ENCODE measurements around the gene SYNCRIP.

The SYNCRIP gene

DNA sequence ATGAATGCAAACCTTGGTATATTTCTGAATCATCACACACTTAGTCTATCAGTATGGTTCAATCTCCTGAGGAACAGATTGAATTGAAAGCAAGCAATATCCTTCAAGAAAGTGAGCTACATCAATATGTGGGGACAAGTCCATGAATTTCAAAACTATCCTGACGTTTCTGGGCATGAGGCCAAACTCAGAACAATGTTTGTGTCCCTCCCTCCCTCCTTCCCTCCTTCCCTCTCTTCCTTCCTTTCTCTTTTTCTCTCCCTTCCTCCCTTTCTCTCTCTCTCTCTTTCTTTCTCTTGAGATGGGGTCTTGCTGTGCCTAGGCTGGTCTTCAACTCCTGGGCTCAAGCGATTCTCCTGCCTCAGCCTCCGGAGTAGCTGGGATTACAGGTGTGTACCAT lies 27.9 kb upstream of the SYNCRIP start:
- Histone ChIP-seq H3K4me3 (ENCODE audit: insufficient read depth, low read depth, low read length, poor library complexity, severe bottlenecking) (no peak overlapping the region), H3K27ac (ENCODE audit: insufficient read depth, low read length, poor library complexity, severe bottlenecking) (peak overlapping the region; percentile 67), H3K4me1 (ENCODE audit: control insufficient read depth, insufficient read depth, low read length, poor library complexity, severe bottlenecking) (peaks cover 41% of the 10 kb centered on the region), H3K36me3 (ENCODE audit: control insufficient read depth, insufficient read depth, low read length) (no peaks in the 10 kb centered on the region), H3K27me3 (replicated peaks; ENCODE audit: control insufficient read depth, insufficient read depth, low read length, poor library complexity, severe bottlenecking) (no peaks in the 10 kb centered on the region), H3K9me3 (ENCODE audit: control insufficient read depth, low read length) (no peaks in the 10 kb centered on the region)
- no peak for DNase-seq

DNA sequence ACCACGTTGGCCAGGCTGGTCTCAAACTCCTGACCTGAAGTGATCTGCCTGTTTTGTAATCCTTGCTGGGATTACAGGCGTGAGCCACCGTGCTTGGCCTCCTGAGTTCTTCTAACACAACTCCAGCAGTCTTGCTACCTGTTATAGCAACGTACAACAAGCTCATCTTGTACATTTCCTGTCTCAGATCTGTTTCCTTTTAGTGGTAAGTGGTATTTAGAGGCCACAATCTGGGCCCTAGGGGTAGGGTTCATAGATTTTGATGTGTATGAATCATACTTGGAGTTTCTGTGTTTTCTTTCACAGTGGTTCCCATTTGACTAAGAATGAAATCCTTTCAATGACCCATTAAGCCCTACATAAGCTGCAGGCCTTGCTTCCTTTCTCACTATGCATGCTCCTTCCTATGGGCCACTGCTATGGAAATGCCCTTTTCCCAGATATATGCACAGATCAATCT lies 27.1 kb upstream of the SYNCRIP start:
- peak overlapping the region; percentile 67 for H3K27ac ChIP-seq (ENCODE audit: insufficient read depth, low read length, poor library complexity, severe bottlenecking)
- H3K9me3 ChIP-seq (ENCODE audit: control insufficient read depth, low read length): no peaks in the 10 kb centered on the region
- no peaks in the 10 kb centered on the region for H3K27me3 ChIP-seq (replicated peaks; ENCODE audit: control insufficient read depth, insufficient read depth, low read length, poor library complexity, severe bottlenecking)
- DNase-seq: peak; percentile 12 to 24 (median 20)
- peaks cover 35% of the 10 kb centered on the region for H3K4me1 ChIP-seq (ENCODE audit: control insufficient read depth, insufficient read depth, low read length, poor library complexity, severe bottlenecking)
- no peaks in the 10 kb centered on the region for H3K36me3 ChIP-seq (ENCODE audit: control insufficient read depth, insufficient read depth, low read length)
- H3K4me3 ChIP-seq (ENCODE audit: insufficient read depth, low read depth, low read length, poor library complexity, severe bottlenecking): no peak overlapping the region

DNA sequence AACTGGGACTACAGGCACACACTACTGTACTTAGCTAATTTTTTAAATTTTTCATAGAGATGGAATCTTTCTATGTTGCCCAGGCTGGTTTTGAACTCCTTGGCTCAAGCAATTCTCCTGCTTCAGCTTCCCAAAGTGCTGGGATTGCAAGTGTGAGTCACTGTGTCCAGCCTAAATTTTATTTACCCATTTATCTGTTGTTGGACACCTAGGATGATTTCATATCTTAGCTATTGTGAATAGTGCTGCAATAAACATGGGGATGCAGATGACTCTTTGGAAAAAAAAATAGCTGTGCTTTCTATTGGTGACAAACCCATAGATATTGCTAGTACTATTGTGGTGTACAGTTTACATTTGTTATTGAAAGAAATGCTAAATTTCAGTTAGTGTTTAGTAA lies 19.6 kb upstream of the SYNCRIP start:
- H3K9me3 ChIP-seq (ENCODE audit: control insufficient read depth, low read length): no peaks in the 10 kb centered on the region
- no peaks in the 10 kb centered on the region for H3K27me3 ChIP-seq (replicated peaks; ENCODE audit: control insufficient read depth, insufficient read depth, low read length, poor library complexity, severe bottlenecking)
- H3K4me3 ChIP-seq (ENCODE audit: insufficient read depth, low read depth, low read length, poor library complexity, severe bottlenecking): no peak overlapping the region
- no peaks in the 10 kb centered on the region for H3K4me1 ChIP-seq (ENCODE audit: control insufficient read depth, insufficient read depth, low read length, poor library complexity, severe bottlenecking)
- no peak for DNase-seq
- H3K36me3 ChIP-seq (ENCODE audit: control insufficient read depth, insufficient read depth, low read length): no peaks in the 10 kb centered on the region
- no peak overlapping the region for H3K27ac ChIP-seq (ENCODE audit: insufficient read depth, low read length, poor library complexity, severe bottlenecking)

DNA sequence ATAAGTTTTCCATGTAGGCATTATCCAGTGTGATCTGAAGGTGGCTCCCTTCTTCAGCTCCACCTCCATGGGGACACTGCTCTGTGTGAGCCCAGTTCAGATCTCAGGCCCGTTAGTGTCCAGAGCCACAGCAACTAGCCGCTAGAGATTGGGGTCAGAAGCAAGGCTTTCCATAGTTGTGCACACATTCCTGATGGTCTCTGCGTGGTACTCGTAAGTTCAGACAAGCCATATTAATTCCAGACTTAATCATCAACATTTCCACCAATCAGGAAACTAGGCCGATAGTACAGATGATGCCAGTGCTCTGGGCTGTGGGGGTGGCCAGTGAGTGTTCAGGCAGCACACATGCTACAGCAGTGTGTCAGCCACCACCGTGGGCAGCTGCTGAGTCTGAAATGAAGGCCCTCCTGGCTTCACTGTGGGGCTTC lies 17.5 kb upstream of the SYNCRIP start:
- no peak for DNase-seq
- H3K27ac ChIP-seq (ENCODE audit: insufficient read depth, low read length, poor library complexity, severe bottlenecking): no peak overlapping the region

DNA sequence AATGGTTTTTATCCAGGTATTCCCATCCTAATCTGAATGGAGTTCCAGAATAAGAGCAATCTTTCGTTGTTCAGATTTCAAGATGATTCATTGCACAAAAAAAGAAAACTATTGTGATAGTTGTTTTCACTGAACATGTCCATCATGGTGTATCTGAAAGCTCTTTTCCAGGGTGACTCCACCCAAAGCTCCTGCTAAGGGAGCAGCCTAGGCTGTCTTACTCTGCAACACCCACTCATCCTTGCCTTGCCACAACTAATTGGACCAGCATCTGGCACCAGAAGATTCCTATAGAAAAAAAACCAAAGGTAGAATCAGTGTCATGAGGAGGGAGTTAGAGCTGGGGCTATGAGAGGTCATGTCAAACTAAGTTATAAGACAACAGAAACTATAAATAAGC lies 7.9 kb upstream of the SYNCRIP start:
- Histone ChIP-seq H3K4me3 (ENCODE audit: insufficient read depth, low read depth, low read length, poor library complexity, severe bottlenecking) (no peak overlapping the region), H3K27ac (ENCODE audit: insufficient read depth, low read length, poor library complexity, severe bottlenecking) (no peak overlapping the region)
- no peak for DNase-seq

More for the DNA sequence above, 17.5 kb upstream of the SYNCRIP start:
- Histone ChIP-seq H3K27me3 (replicated peaks; ENCODE audit: control insufficient read depth, insufficient read depth, low read length, poor library complexity, severe bottlenecking) (no peaks in the 10 kb centered on the region), H3K4me1 (ENCODE audit: control insufficient read depth, insufficient read depth, low read length, poor library complexity, severe bottlenecking) (no peaks in the 10 kb centered on the region), H3K9me3 (ENCODE audit: control insufficient read depth, low read length) (no peaks in the 10 kb centered on the region), H3K4me3 (ENCODE audit: insufficient read depth, low read depth, low read length, poor library complexity, severe bottlenecking) (no peak overlapping the region), H3K36me3 (ENCODE audit: control insufficient read depth, insufficient read depth, low read length) (no peaks in the 10 kb centered on the region)

DNA sequence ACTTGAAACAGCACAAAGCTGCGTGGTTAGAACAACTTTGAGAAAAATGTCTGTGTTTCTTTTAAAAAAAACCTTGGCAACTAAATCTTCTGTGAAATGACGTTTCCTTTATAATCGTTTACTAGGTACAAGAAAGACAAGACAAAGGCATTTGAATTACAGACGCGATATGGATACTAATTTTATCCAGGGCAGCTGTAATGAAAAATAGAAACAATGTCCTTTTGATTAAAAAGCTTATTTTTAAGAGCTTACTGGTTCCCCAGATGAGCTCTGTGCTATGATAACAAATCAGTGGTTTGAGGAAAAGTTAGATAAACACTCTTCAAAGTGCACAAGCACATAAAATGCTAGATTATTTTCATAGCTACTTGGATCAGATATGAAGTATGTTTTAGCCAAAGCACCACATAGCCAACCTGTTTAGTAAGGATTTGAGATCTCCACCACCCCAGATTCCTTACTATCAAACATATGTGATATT lies 1.6 kb upstream of the SYNCRIP start:
- no peaks in the 10 kb centered on the region for H3K27me3 ChIP-seq (replicated peaks; ENCODE audit: control insufficient read depth, insufficient read depth, low read length, poor library complexity, severe bottlenecking)
- peaks cover 7% of the 10 kb centered on the region for H3K36me3 ChIP-seq (ENCODE audit: control insufficient read depth, insufficient read depth, low read length)
- H3K4me1 ChIP-seq (ENCODE audit: control insufficient read depth, insufficient read depth, low read length, poor library complexity, severe bottlenecking): peaks cover 15% of the 10 kb centered on the region
- DNase-seq: no peak
- H3K27ac ChIP-seq (ENCODE audit: insufficient read depth, low read length, poor library complexity, severe bottlenecking): peak overlapping the region; percentile 98
- H3K9me3 ChIP-seq (ENCODE audit: control insufficient read depth, low read length): no peaks in the 10 kb centered on the region
- H3K4me3 ChIP-seq (ENCODE audit: insufficient read depth, low read depth, low read length, poor library complexity, severe bottlenecking): peak overlapping the region; percentile 99

More for the DNA sequence above, 7.9 kb upstream of the SYNCRIP start:
- H3K27me3 ChIP-seq (replicated peaks; ENCODE audit: control insufficient read depth, insufficient read depth, low read length, poor library complexity, severe bottlenecking): no peaks in the 10 kb centered on the region
- no peaks in the 10 kb centered on the region for H3K4me1 ChIP-seq (ENCODE audit: control insufficient read depth, insufficient read depth, low read length, poor library complexity, severe bottlenecking)
- no peaks in the 10 kb centered on the region for H3K9me3 ChIP-seq (ENCODE audit: control insufficient read depth, low read length)
- no peaks in the 10 kb centered on the region for H3K36me3 ChIP-seq (ENCODE audit: control insufficient read depth, insufficient read depth, low read length)

DNA sequence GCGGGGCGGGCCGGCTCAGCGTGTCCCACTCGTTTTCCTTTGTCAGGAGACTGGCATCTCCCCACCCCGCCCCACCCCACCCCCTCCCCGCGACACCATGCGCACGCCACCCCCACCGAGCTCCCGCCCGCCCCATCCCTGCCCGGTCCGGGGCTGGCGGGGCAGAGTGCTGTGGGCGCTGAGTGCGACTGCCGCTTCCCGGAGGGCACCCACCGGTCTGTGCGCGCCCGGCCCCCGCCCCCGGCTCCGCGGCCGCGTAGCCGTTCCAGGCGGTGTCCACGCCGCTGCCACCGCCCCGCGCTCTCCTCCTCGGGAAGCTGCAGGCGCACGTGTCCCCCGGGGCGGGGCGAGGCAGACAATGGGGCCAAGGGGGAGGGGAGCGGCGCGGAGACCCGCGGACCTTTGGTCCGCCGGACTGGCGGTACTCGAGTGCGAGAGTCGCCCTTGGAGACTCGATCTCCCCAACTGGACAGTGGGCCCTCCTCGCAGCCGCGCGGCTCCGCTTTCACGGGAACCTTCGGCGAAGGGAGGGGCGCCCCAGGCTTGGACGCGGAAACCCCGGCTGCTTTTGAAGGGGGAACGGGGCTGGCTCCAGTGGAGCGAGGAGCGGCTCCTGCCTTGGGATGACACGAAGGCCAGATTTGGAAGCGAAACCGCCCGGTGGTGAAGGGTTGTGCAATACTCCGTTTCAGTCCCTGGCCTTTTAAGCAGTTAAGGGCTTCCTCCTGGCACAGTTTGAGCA lies 1.0 kb upstream of the SYNCRIP start:
- H3K36me3 ChIP-seq (ENCODE audit: control insufficient read depth, insufficient read depth, low read length): peaks cover 13% of the 10 kb centered on the region
- peaks cover 18% of the 10 kb centered on the region for H3K4me1 ChIP-seq (ENCODE audit: control insufficient read depth, insufficient read depth, low read length, poor library complexity, severe bottlenecking)
- peak overlapping the region; percentile 98 for H3K27ac ChIP-seq (ENCODE audit: insufficient read depth, low read length, poor library complexity, severe bottlenecking)
- no peaks in the 10 kb centered on the region for H3K27me3 ChIP-seq (replicated peaks; ENCODE audit: control insufficient read depth, insufficient read depth, low read length, poor library complexity, severe bottlenecking)
- peak overlapping the region; percentile 99 for H3K4me3 ChIP-seq (ENCODE audit: insufficient read depth, low read depth, low read length, poor library complexity, severe bottlenecking)
- no peaks in the 10 kb centered on the region for H3K9me3 ChIP-seq (ENCODE audit: control insufficient read depth, low read length)
- DNase-seq: peak; percentile 38 to 46 (median 41)

DNA sequence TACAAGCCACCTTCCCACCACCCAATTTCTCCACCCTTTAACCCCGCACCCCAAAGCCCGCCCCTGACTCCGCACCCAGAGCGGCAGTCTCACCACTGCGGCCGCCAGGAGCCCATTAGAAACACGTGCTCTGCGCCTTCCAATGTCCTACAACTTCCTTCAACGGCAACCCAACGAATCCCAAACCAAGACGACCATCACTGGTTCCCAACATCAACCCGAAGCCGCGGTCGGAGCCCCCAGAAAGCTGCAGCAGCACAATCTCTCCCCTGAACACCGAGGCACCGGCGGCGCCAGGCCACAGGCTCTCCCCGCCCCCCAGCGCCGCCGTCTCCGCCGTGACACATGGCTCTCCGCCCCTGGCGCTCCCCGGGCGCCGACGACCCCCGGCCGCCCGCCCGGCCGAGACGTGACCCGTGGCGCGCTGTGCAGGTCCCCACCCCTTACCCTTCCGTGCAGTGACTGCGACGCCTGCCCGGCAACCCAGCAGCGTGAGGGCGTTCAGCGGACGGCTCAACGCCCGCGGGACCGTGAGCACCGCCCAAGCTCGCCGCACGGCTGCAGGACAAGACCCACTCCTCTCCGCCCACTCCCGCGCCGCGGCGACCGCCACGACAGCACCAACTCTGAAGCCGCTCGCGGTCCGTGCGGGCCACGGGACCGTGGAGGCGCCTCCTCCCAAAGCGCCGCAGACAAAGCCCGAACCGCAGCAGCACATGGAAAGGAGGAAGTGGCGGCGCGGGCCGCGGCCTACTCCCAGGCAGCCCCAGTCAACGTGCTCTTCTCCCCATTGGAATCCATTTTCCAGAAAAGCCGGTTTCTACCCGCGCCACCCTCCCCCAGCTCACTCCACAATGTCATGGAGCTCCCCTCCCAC lies 551 bp downstream of the SYNCRIP start:
- H3K4me3 ChIP-seq (ENCODE audit: insufficient read depth, low read depth, low read length, poor library complexity, severe bottlenecking): peak overlapping the region; percentile 99
- H3K4me1 ChIP-seq (ENCODE audit: control insufficient read depth, insufficient read depth, low read length, poor library complexity, severe bottlenecking): peaks cover 20% of the 10 kb centered on the region
- peak overlapping the region; percentile 98 for H3K27ac ChIP-seq (ENCODE audit: insufficient read depth, low read length, poor library complexity, severe bottlenecking)
- H3K36me3 ChIP-seq (ENCODE audit: control insufficient read depth, insufficient read depth, low read length): peaks cover 21% of the 10 kb centered on the region
- H3K27me3 ChIP-seq (replicated peaks; ENCODE audit: control insufficient read depth, insufficient read depth, low read length, poor library complexity, severe bottlenecking): no peaks in the 10 kb centered on the region
- no peaks in the 10 kb centered on the region for H3K9me3 ChIP-seq (ENCODE audit: control insufficient read depth, low read length)
- DNase-seq: peak; percentile 52 to 57 (median 53)

DNA sequence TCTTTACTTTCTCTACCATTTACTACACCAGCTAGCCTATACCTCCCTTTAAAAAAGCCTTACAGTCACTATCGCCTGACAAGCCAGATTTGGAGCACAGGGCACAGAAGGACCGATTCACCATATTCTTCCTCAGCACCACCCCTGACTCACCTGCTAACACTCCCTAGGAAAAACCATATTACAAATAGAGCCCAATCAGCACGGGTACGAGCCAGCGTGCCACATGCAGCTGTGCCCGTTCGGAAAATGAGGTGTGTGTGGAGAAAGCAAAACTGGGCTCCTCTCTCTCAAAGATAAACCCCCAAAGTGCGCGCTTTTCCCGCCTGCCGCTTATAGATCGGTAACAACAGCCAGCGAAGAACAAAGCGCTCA lies 1.2 kb downstream of the SYNCRIP start:
- DNase-seq: no peak
- H3K4me1 ChIP-seq (ENCODE audit: control insufficient read depth, insufficient read depth, low read length, poor library complexity, severe bottlenecking): peaks cover 20% of the 10 kb centered on the region

DNA sequence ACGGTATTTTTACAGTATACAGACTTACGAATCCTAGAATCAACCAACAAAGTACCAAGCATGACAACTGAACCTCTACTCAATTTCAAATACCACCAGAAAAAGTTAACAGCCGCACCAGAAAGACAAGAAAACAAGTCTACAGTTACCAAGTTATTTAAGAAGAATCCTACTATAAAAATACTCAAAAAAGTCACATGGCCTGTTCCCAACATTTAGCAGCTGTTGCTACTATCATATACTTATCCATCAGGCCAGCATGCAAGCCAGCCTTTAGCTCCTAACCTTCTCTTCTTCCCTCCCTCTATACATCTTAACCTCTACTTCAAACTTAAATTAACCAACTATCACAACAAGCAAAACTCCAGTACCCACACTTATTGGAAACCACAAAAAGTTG lies 1.9 kb downstream of the SYNCRIP start:
- no peak for DNase-seq
- Histone ChIP-seq H3K27ac (ENCODE audit: insufficient read depth, low read length, poor library complexity, severe bottlenecking) (no peak overlapping the region), H3K27me3 (replicated peaks; ENCODE audit: control insufficient read depth, insufficient read depth, low read length, poor library complexity, severe bottlenecking) (no peaks in the 10 kb centered on the region), H3K9me3 (ENCODE audit: control insufficient read depth, low read length) (no peaks in the 10 kb centered on the region), H3K36me3 (ENCODE audit: control insufficient read depth, insufficient read depth, low read length) (peaks cover 33% of the 10 kb centered on the region), H3K4me3 (ENCODE audit: insufficient read depth, low read depth, low read length, poor library complexity, severe bottlenecking) (peak overlapping the region; percentile 3), H3K4me1 (ENCODE audit: control insufficient read depth, insufficient read depth, low read length, poor library complexity, severe bottlenecking) (peaks cover 20% of the 10 kb centered on the region)

More for the DNA sequence above, 1.2 kb downstream of the SYNCRIP start:
- Histone ChIP-seq H3K36me3 (ENCODE audit: control insufficient read depth, insufficient read depth, low read length) (peaks cover 28% of the 10 kb centered on the region), H3K27ac (ENCODE audit: insufficient read depth, low read length, poor library complexity, severe bottlenecking) (peak overlapping the region; percentile 98), H3K9me3 (ENCODE audit: control insufficient read depth, low read length) (no peaks in the 10 kb centered on the region), H3K27me3 (replicated peaks; ENCODE audit: control insufficient read depth, insufficient read depth, low read length, poor library complexity, severe bottlenecking) (no peaks in the 10 kb centered on the region), H3K4me3 (ENCODE audit: insufficient read depth, low read depth, low read length, poor library complexity, severe bottlenecking) (peak overlapping the region; percentile 99)
